Natural killer cell treated with Interleukin-12 subunit alpha and Interleukin-12 subunit beta and Interleukin-15 and Interleukin-18, amount 100 ng/mL, for 72 hours (primary cell): ENCODE results near the gene SCAMP2. TPM values are rescaled to one million over a fixed set of nuclear protein-coding genes. Genes with fewer than 3 reads are reported as not detected.

Source experiments
- ATAC-seq, 2 donors: fragments of 150-1000 bp; cut with Tn5 transposase in 1 of 2; sonication (Bioruptor Pico), chemical (Tn5 transposase) in 1 of 2; 2 replicates each; pipeline ENCODE4 v1.10.0; 2021
- DNase-seq: peaks from one replicate; pipeline ENCODE4 v3.0.0; 2022; ENCODE audit warnings: low spot score
- H3K27ac Mint-ChIP-seq, 2 donors: 1 replicate in 1 of 2; 2 replicates in 1 of 2; pipeline ENCODE4 v1.8.0; 2022; ENCODE audit warnings: mixed read lengths in 2 of 2, mild to moderate bottlenecking in 1 of 2, moderate library complexity in 1 of 2
- H3K27me3 Mint-ChIP-seq, 2 donors: 1 replicate in 1 of 2; 2 replicates in 1 of 2; pipeline ENCODE4 v1.8.0; 2022; ENCODE audit warnings: mixed read lengths in 2 of 2
- H3K36me3 Mint-ChIP-seq: one replicate; pipeline ENCODE4 v1.8.0; 2022; ENCODE audit warnings: mixed read lengths
- H3K4me1 Mint-ChIP-seq, 2 donors: 1 replicate in 1 of 2; 2 replicates in 1 of 2; pipeline ENCODE4 v1.8.0; 2022; ENCODE audit warnings: low read depth in 2 of 2, mixed read lengths in 2 of 2, mild to moderate bottlenecking in 1 of 2
- H3K4me3 Mint-ChIP-seq: one replicate; pipeline ENCODE4 v1.8.0; 2022; ENCODE audit warnings: mixed read lengths
- H3K9me3 Mint-ChIP-seq: 2 replicates; pipeline ENCODE4 v1.8.0; 2022; ENCODE audit warnings: mixed read lengths
- total RNA-seq, 2 donors: library from RNA; stranded (reverse); gene quantifications; one replicate each; pipeline ENCODE4 v1.2.3, GENCODE V29; 2022

SCAMP2 gene
- total RNA-seq, 2 donors from 2014 or later, result 109 to 111 TPM

GRCh38 chr15:74884428-74885223 is 11.5 kb upstream of the SCAMP2 start:
- no peak overlapping the region for H3K27ac Mint-ChIP-seq
- no peaks in the 10 kb centered on the region for H3K27me3 Mint-ChIP-seq
- H3K9me3 Mint-ChIP-seq, result no peaks in the 10 kb centered on the region
- DNase-seq (no peak), ATAC-seq (no peak)
- H3K4me3 Mint-ChIP-seq, result no peak overlapping the region
- no peaks in the 10 kb centered on the region for H3K36me3 Mint-ChIP-seq
- peaks cover 7 to 9% of the 10 kb centered on the region in 2 donors for H3K4me1 Mint-ChIP-seq

GRCh38 chr15:74882528-74882927 is 9.4 kb upstream of the SCAMP2 start:
- Mint-ChIP-seq H3K27ac (no peak overlapping the region), H3K36me3 (no peaks in the 10 kb centered on the region), H3K4me1 (no peaks in the 10 kb centered on the region), H3K9me3 (no peaks in the 10 kb centered on the region), H3K27me3 (no peaks in the 10 kb centered on the region), H3K4me3 (no peak overlapping the region)
- DNase-seq, result no peak
- no peak for ATAC-seq

- Mint-ChIP-seq H3K4me3 (no peak overlapping the region), H3K36me3 (no peaks in the 10 kb centered on the region), H3K27ac (no peak overlapping the region), H3K27me3 (no peaks in the 10 kb centered on the region), H3K9me3 (no peaks in the 10 kb centered on the region), H3K4me1 (peaks cover 3 to 5% of the 10 kb centered on the region in 2 donors)
- no peak for DNase-seq
- ATAC-seq, result no peak
Measured at GRCh38 chr15:74878273-74878672, 5.1 kb upstream of the SCAMP2 start.

- H3K36me3 Mint-ChIP-seq, result peaks cover 6% of the 10 kb centered on the region
- peak overlapping the region; percentile 98 to 99 for H3K27ac Mint-ChIP-seq
- peak overlapping the region; percentile 100 for H3K4me3 Mint-ChIP-seq
- peaks cover 38 to 39% of the 10 kb centered on the region in 2 donors for H3K4me1 Mint-ChIP-seq
- ATAC-seq (no peak), DNase-seq (no peak)
- no peaks in the 10 kb centered on the region for H3K27me3 Mint-ChIP-seq
- H3K9me3 Mint-ChIP-seq, result no peaks in the 10 kb centered on the region
Measured at GRCh38 chr15:74873756-74874424, 725 bp upstream of the SCAMP2 start.

GRCh38 chr15:74872702-74873035 is 496 bp downstream of the SCAMP2 start:
- Mint-ChIP-seq H3K4me3 (peak overlapping the region; percentile 100), H3K27ac (peak overlapping the region; percentile 98 to 99), H3K9me3 (no peaks in the 10 kb centered on the region), H3K4me1 (peaks cover 46 to 49% of the 10 kb centered on the region in 2 donors), H3K27me3 (no peaks in the 10 kb centered on the region), H3K36me3 (peaks cover 6% of the 10 kb centered on the region)
- no peak for DNase-seq
- no peak for ATAC-seq

GRCh38 chr15:74870436-74871215 is 2.5 kb downstream of the SCAMP2 start:
- ATAC-seq (no peak), DNase-seq (no peak)
- peaks cover 7% of the 10 kb centered on the region for H3K36me3 Mint-ChIP-seq
- peak overlapping the region; percentile 100 for H3K4me3 Mint-ChIP-seq
- no peaks in the 10 kb centered on the region for H3K9me3 Mint-ChIP-seq
- peaks cover 61 to 63% of the 10 kb centered on the region in 2 donors for H3K4me1 Mint-ChIP-seq
- H3K27ac Mint-ChIP-seq, result peak overlapping the region; percentile 88 to 98
- no peaks in the 10 kb centered on the region for H3K27me3 Mint-ChIP-seq

GRCh38 chr15:74869726-74870407 is 3.3 kb downstream of the SCAMP2 start:
- H3K4me3 Mint-ChIP-seq, result peak overlapping the region; percentile 100
- DNase-seq (no peak), ATAC-seq (peak; percentile 37 to 62)
- H3K36me3 Mint-ChIP-seq, result peaks cover 9% of the 10 kb centered on the region
- H3K9me3 Mint-ChIP-seq, result no peaks in the 10 kb centered on the region
- H3K27me3 Mint-ChIP-seq, result no peaks in the 10 kb centered on the region
- peaks cover 66 to 67% of the 10 kb centered on the region in 2 donors for H3K4me1 Mint-ChIP-seq
- H3K27ac Mint-ChIP-seq, result peak overlapping the region; percentile 88 to 98

GRCh38 chr15:74869372-74869725 is 3.8 kb downstream of the SCAMP2 start:
- peaks cover 69 to 71% of the 10 kb centered on the region in 2 donors for H3K4me1 Mint-ChIP-seq
- peaks cover 9% of the 10 kb centered on the region for H3K36me3 Mint-ChIP-seq
- H3K27me3 Mint-ChIP-seq, result no peaks in the 10 kb centered on the region
- ATAC-seq (no peak), DNase-seq (no peak)
- peak overlapping the region; percentile 88 to 98 for H3K27ac Mint-ChIP-seq
- peak overlapping the region; percentile 100 for H3K4me3 Mint-ChIP-seq
- H3K9me3 Mint-ChIP-seq, result no peaks in the 10 kb centered on the region

GRCh38 chr15:74868059-74868458 is 5.1 kb downstream of the SCAMP2 start:
- peaks cover 74 to 77% of the 10 kb centered on the region in 2 donors for H3K4me1 Mint-ChIP-seq

GRCh38 chr15:74867466-74868038 is 5.6 kb downstream of the SCAMP2 start:
- Mint-ChIP-seq H3K27ac (peak overlapping the region; percentile 88 to 98), H3K36me3 (peaks cover 6% of the 10 kb centered on the region), H3K4me1 (peaks cover 70 to 73% of the 10 kb centered on the region in 2 donors)

More at GRCh38 chr15:74868059-74868458, 5.1 kb downstream of the SCAMP2 start:
- no peaks in the 10 kb centered on the region for H3K27me3 Mint-ChIP-seq
- no peak for DNase-seq
- no peaks in the 10 kb centered on the region for H3K9me3 Mint-ChIP-seq
- ATAC-seq, result peak in 1 of 2 donors; percentile 10
- peak overlapping the region; percentile 88 to 98 for H3K27ac Mint-ChIP-seq
- H3K36me3 Mint-ChIP-seq, result peaks cover 9% of the 10 kb centered on the region
- peak overlapping the region; percentile 100 for H3K4me3 Mint-ChIP-seq

GRCh38 chr15:74866090-74866489 is 7.1 kb downstream of the SCAMP2 start:
- Mint-ChIP-seq H3K36me3 (peaks cover 4% of the 10 kb centered on the region), H3K4me3 (peak overlapping the region; percentile 10)

More at GRCh38 chr15:74867466-74868038, 5.6 kb downstream of the SCAMP2 start:
- no peaks in the 10 kb centered on the region for H3K27me3 Mint-ChIP-seq
- no peak for ATAC-seq
- no peaks in the 10 kb centered on the region for H3K9me3 Mint-ChIP-seq
- H3K4me3 Mint-ChIP-seq, result peak overlapping the region; percentile 100
- DNase-seq, result no peak

GRCh38 chr15:74865316-74865715 is 7.8 kb downstream of the SCAMP2 start:
- H3K9me3 Mint-ChIP-seq, result no peaks in the 10 kb centered on the region
- no peak for ATAC-seq
- DNase-seq, result no peak
- H3K27me3 Mint-ChIP-seq, result no peaks in the 10 kb centered on the region
- H3K27ac Mint-ChIP-seq, result peak overlapping the region; percentile 73 to 74
- no peak overlapping the region for H3K4me3 Mint-ChIP-seq
- H3K4me1 Mint-ChIP-seq, result peaks cover 56 to 59% of the 10 kb centered on the region in 2 donors
- peaks cover 4% of the 10 kb centered on the region for H3K36me3 Mint-ChIP-seq

More at GRCh38 chr15:74866090-74866489, 7.1 kb downstream of the SCAMP2 start:
- Mint-ChIP-seq H3K27ac (peak overlapping the region; percentile 73 to 74), H3K4me1 (peaks cover 63 to 66% of the 10 kb centered on the region in 2 donors), H3K9me3 (no peaks in the 10 kb centered on the region), H3K27me3 (no peaks in the 10 kb centered on the region)
- DNase-seq (no peak), ATAC-seq (no peak)

GRCh38 chr15:74864296-74864695 is 8.9 kb downstream of the SCAMP2 start:
- H3K9me3 Mint-ChIP-seq, result no peaks in the 10 kb centered on the region
- DNase-seq, result no peak
- H3K4me3 Mint-ChIP-seq, result no peak overlapping the region
- peaks cover 50 to 52% of the 10 kb centered on the region in 2 donors for H3K4me1 Mint-ChIP-seq
- H3K27me3 Mint-ChIP-seq, result no peaks in the 10 kb centered on the region
- H3K27ac Mint-ChIP-seq, result peak overlapping the region; percentile 73 to 74
- H3K36me3 Mint-ChIP-seq, result peaks cover 4% of the 10 kb centered on the region
- no peak for ATAC-seq
